Cardiac septum (tissue), 1 donor: Measurements from ENCODE around the gene HCLS1. TPM values are rescaled to one million over a fixed set of nuclear protein-coding genes. Genes with fewer than 3 reads are reported as not detected.
"Not testable (repeated sequence)": the region's sequence is repeated elsewhere in the genome, so short reads cannot be mapped to it uniquely, and the experiment has no call there.

Source experiments
- DNase-seq: peaks from one replicate; pipeline ENCODE4 v3.0.0-alpha.2; 2020; ENCODE audit warnings: low spot score
- intact Hi-C: fragments of 100-400 bp; cut with DNase I; formaldehyde crosslinking; loops from one replicate; pipeline ENCODE4 v1.14.0; 2022
- long read RNA-seq: library from polyadenylated mRNA; unstranded; transcript quantifications from one replicate; pipeline ENCODE4 v2.0.0, GENCODE V29; 2021
- total RNA-seq: library from RNA; stranded (reverse); fragmentation: NEBNext Ultra II Directional; extraction: Animal tissue kit (Norgen Biotek cat#: 25700); gene quantifications from one replicate; pipeline ENCODE4 v1.2.1, GENCODE V29; 2021
- donor health status: DM: no; HTN: no; CAD: no.

HCLS1 gene
- 9.4 TPM for total RNA-seq
- long read RNA-seq, transcript HCLS1-201 (14 exons, 2,000 nt): major isoform, 16 of 19 reads
- long read RNA-seq, partial matches to known transcripts: 2 of 19 reads
- long read RNA-seq, other reads (novel, unspliced or antisense): 1 of 19 reads

GRCh38 chr3:121660356-121661171, at the start of gene HCLS1:
Gene HCLS1, minus strand, starts transcription at chr3:121660903. Its CDS starts 2,556 bp downstream, at chr3:121658347.
- intact Hi-C loops: no loop called here
- peak; percentile 90 for DNase-seq

DNA sequence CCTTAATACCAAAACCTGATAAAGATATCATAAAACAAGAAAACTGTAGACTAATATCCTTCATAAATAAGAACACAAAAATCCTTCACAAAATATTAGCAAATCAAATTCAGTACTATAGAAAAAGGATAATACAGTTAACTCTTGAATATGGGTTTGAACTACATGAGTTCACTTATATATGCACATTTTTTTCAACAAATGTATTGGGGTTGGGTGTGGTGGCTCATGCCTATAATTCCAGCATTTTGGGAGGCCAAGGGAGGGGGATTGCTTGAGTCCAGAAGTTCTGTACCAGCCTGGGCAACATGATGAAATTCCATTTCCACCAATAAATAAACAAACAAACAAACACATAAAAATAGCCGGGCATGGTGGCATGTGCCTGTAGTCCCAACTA, 49.6 kb upstream of the HCLS1 start:
- intact Hi-C loops: no loop called here

DNA sequence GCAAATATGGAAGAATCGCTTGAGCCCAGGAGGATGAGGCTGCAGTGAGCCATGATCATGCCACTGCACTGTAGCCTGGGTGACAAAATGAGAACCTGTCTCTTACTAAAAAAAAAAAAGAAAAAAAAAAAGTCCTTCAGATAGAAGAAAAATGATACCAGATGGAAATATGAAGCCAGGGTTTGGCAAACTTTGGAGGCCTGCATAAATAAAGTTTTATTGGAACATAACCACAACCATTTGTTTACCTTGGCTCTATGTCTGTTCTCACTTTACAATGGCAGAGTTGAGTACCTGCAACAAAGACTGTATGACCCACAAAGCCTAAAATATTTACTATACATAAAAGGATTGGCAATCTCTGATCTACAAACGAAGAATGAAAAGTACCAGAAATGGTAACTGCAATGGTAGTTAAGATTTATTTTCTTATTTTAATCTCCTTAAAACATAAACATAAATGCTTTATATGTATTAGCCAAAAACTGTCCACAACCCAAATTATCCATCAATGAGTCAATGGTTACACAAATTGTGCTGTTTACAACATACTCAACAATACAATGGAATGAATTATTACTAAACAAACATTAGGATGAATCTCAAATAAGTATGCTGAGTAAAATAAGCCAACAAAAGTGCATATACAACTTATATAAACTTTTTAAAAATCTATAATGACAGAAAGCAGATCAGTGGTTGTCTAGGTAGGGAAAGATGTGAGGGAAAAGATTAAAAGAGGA, 47.0 kb upstream of the HCLS1 start:
- intact Hi-C loops: no loop called here
- no peak for DNase-seq

More for the DNA sequence above, 49.6 kb upstream of the HCLS1 start:
- no peak for DNase-seq

DNA sequence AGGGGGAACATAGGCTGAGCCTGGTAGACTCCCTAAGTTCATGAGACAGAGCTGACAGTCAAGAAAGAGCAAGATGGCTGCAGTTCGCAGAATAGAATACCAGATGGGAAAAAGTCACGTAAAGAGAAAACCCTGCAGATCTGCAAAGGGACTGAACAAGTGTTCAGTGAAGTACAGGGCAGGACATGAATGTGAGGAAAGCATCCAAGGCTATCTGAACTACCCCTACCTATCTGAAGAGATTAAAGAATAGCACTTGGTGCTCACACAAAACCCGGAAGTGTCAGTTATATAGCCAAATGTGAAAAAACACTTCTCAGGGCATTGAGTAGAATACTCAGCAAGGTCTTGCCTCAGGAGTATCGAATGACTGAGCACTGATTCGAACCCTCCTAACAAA, 44.8 kb upstream of the HCLS1 start:
- intact Hi-C loops: no loop called here

GRCh38 chr3:121703973-121704372, 43.3 kb upstream of the HCLS1 start:
- DNase-seq: no peak
- intact Hi-C loops: no loop called here

More for the DNA sequence above, 44.8 kb upstream of the HCLS1 start:
- DNase-seq: no peak

DNA sequence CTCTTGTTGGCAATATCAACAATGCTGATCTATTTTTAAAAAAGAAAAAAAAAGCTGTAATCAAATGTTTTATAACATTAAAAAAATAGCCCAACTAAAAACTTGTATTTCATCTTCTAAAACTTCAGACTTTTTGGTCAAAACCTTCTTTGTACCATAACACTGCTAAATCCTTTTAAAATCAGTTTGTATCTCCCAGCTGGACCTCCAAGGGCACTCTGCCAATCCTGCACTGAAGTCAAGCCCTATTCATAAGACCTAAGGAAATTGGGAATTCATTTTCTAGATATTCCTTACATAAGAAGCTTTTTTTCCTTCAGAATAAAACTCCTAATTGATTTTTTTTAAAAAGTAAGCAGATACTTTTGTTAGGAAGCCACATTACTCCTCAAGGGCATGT, 38.2 kb upstream of the HCLS1 start:
- intact Hi-C loops: no loop called here
- no peak for DNase-seq

- intact Hi-C loops: no loop called here
- no peak for DNase-seq
Observed at GRCh38 chr3:121698476-121698875, 37.8 kb upstream of the HCLS1 start.

DNA sequence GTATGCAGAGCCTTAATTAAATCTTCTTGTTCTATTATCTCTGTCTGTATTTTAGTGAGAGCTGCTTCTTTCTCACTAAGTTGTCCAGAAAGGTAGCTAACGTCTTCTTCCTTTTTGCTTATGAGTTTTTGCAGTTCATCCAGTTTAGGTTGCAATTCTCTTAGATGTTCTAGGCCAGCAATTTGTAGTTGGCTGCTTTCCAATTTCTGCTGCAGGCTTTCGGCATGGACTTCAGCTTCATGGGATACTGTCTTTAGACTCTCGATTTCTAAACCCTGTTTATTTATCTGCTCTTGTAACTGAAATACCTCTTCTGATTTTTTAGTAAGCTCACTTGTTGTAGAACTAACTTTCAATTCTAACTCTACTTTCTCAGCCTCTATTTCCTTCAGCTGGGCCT, 35.5 kb upstream of the HCLS1 start:
- no peak for DNase-seq
- intact Hi-C loops: no loop called here

- intact Hi-C loops: no loop called here
- no peak for DNase-seq
Observed at GRCh38 chr3:121692010-121692699, 31.5 kb upstream of the HCLS1 start.

DNA sequence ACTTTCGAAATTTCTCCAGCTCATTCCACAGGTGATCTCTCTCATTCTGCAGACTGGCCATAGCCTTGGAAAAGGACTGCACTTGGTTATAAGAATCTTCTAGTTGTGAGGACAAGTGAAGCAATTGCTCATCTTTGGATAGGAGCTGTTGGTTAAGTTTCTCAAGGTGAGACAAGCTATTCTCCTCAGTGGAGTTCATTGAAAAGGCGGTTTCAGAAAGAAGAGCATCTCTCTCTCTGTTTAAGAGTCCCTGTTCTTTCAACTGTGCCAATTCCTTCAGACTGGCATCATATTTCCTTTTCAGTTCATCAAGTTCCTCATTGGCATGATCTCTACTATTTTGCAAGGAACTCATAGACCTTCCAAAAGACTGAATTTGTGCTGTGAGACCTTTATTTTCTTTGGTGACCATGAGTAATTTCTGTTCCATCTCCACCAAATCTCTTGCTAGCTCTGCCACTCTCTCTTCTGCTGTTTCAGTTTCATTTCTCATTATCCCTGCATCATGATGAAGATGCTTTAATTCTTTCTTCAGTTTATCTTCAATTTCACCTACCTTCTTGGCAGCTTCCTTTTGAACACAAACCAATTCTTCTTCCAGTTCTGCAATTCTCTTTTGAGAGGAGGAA, 30.2 kb upstream of the HCLS1 start:
- intact Hi-C loops: no loop called here
- no peak for DNase-seq

DNA sequence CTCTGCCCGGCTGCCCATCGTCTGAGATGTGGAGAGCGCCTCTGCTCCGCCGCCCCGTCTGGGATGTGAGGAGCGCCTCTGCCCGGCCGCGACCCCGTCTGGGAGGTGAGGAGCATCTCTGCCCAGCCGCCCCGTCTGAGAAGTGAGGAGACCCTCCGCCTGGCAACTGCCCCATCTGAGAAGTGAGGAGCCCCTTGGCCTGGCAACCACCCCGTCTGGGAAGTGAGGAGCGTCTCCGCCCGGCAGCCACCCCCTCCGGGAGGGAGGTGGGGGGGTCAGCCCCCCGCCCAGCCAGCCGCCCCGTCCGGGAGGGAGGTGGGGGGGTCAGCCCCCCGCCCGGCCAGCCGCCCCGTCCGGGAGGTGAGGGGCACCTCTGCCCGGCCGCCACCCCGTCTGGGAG, 28.0 kb upstream of the HCLS1 start:
- DNase-seq, intact Hi-C loops: not testable (repeated sequence)

DNA sequence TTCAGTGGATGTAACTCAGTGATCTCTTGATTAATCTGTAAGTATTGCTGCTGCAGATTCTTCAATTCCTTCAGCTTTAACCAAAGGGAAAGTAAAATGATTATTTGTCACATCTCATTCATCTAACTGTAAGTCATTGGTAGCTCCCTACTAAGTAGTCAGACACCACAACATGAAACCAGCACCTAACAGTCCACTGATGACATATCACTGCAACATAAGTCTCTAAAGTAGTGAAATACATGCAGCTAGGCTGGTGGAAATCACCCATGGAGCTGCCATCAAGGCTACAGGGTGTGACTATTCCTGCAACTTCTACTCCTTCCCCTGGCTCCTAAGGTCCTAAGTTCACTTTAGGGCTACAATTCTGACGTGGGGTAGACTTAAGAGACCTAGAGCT, 21.1 kb upstream of the HCLS1 start:
- intact Hi-C loops: no loop called here
- no peak for DNase-seq

- DNase-seq: no peak
- intact Hi-C loops: no loop called here
Observed at GRCh38 chr3:121677141-121677540, 16.4 kb upstream of the HCLS1 start.

DNA sequence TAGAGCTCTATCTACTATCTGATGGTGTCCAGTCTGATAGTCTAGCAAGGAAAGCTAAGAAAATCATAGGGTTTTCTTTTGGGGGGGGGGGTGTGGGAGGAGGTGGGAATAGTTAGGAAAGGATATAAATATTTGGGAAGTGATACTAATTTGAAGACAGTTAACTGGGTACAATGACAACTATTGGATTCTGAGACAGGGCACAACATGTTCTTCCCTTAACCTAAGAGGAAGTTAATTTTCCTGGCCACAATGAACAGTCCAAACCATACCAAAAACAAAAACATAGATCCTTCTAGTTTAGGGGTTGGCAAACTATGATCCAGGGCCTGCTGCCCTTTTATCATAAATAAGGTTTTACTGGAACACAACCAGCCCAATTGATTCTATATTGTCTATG, 10.0 kb upstream of the HCLS1 start:
- intact Hi-C loops: no loop called here
- no peak for DNase-seq

GRCh38 chr3:121667333-121667732, 6.6 kb upstream of the HCLS1 start:
- intact Hi-C loops: no loop called here
- DNase-seq: no peak

DNA sequence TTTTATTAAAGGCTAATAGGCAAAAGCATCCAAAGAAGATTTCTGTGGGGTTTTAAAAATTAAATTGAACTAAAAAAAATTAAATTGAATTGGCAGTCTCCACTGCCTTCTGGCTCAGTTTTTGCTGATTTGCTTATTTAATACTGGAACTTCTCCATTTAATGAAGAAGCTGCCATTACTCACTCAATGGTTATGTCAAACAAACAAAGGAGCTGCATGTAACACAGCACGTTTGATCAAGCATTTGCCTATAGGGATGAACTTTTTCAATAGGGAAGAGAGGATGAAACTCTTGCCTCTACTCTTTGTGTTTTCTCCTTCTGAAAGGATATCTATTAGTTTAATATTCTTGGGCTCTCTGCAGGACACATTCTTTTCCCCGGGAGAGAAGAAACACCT, 4.8 kb upstream of the HCLS1 start:
- DNase-seq: no peak
- intact Hi-C loops: no loop called here

- no peak for DNase-seq
- intact Hi-C loops: no loop called here
Observed at GRCh38 chr3:121663171-121663847, 2.6 kb upstream of the HCLS1 start.

DNA sequence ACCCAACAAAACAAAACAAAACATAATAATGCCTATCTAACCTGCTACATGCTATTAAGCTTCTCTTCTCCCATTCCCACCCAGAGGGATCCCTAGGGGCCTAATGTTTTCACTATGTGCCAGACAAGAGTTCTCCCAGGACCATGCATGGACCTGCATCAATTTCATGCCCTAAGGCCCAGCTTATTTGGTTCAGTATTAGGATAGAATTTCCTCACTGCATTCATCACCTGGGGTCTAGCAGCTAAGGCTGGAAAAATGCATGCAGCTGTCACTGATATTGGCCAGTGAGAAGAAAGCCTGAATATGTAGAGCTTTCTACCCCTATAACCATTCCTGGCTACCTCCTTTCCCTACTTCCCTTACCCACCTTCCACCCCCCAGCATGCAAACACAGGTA, 2.0 kb upstream of the HCLS1 start:
- intact Hi-C loops: no loop called here
- DNase-seq: no peak

DNA sequence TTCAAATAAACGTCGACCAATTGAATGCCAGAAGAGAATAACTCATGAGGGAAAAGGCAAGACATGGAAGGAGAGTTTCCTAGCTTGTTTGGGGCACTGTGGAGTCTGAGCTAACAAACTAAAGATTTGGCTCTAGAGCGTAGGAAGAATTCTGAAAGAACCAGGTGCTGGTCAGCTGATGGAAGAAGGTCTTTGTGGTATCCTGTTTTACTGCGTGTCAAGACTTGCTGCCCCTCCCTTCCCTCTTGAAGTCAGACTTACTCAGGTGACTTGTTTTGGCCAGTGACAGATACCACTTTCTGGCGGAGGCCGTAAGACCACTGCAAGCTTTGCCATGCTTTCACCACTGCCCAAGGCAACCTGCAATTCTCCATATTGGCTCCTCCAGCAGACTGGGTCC, 673 bp upstream of the HCLS1 start:
- intact Hi-C loops: no loop called here
- DNase-seq: no peak
